Ishikawa (cell line): ENCODE data around the gene PRDM11.

Source experiments
- CEBPB ChIP-seq: IDR thresholded peaks from 2 replicates; pipeline ENCODE4 v1.6.1; 2012
- CREB1 ChIP-seq: IDR thresholded peaks from 2 replicates; pipeline ENCODE4 v1.6.1; 2012; ENCODE audit warnings: low read depth
- EP300 ChIP-seq: IDR thresholded peaks from 2 replicates; pipeline ENCODE4 v1.6.1; 2012; ENCODE audit warnings: borderline replicate concordance
- MAX ChIP-seq: IDR thresholded peaks from 2 replicates; pipeline ENCODE4 v1.6.1; 2012
- RAD21 ChIP-seq: IDR thresholded peaks from 2 replicates; pipeline ENCODE4 v1.6.1; 2012; ENCODE audit warnings: low read depth
- TAF1 ChIP-seq: IDR thresholded peaks from 2 replicates; pipeline ENCODE4 v1.6.1; 2012; ENCODE audit warnings: low read depth, mild to moderate bottlenecking
- TEAD4 ChIP-seq: IDR thresholded peaks from 2 replicates; pipeline ENCODE4 v1.6.1; 2012
- USF1 ChIP-seq: IDR thresholded peaks from 2 replicates; pipeline ENCODE4 v1.6.1; 2012

- no peak for TF ChIP-seq EP300
- TF ChIP-seq USF1: no peak
- no peak for TF ChIP-seq MAX
- no peak for TF ChIP-seq TAF1
- no peak for TF ChIP-seq TEAD4
- no peak for TF ChIP-seq CEBPB
- no peak for TF ChIP-seq CREB1
- no peak for TF ChIP-seq RAD21
Measured at GRCh38 chr11:45185228-45185729, 38.8 kb downstream of the PRDM11 start.
